ENCODE results near the gene MRFAP1L1. TPM values are rescaled to one million over a fixed set of nuclear protein-coding genes. Genes with fewer than 3 reads are reported as not detected.

The MRFAP1L1 gene
- total and polyA plus RNA-seq, 9 of the 15 experiments (the other 6 are each of a cell fraction or from before 2014, with no cell fraction given): 37.6 to 111 (median 83.8) TPM

DNA sequence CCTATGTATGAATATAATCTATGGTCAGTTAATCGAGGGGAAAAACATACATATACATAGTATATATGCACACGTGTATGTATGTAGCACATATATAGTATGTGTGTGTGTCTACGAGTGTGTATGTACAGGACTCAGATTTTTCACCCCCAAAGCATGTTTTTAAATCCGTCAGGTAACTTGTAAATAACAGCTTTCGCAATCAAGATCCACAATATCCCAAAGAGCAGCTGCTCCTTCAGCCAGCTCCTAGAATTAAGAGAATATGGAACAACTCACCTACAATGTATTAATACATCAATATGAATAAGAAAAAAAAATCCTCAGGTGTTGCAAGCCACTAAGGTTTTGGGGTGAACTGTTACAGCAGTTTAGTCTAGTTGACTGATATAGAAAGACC is 3.5 kb downstream of the MRFAP1L1 start:
- Histone ChIP-seq H3K27me3 (ENCODE audit: control insufficient read depth in 2 of 2, insufficient read depth in 2 of 2, low read length in 2 of 2) (no peaks in the 10 kb centered on the region), H3K4me1 (replicated peaks in 1 of 2; ENCODE audit: control insufficient read depth in 2 of 2, insufficient read depth in 2 of 2, low read length in 2 of 2) (peaks cover 3 to 25% of the 10 kb centered on the region in 2 experiments; a peak in 4 of 5 replicates), H3K9me1 (ENCODE audit: control insufficient read depth, insufficient read depth, low read length) (no peaks in the 10 kb centered on the region), H3K27ac (ENCODE audit: extremely low read depth, low read depth, low read length) (no peak overlapping the region), H3K79me2 (ENCODE audit: control insufficient read depth, insufficient read depth, low read length) (peaks cover 64% of the 10 kb centered on the region), H3K9ac (ENCODE audit: insufficient read depth in 1 of 2, low read depth in 2 of 2, low read length in 2 of 2) (no peak overlapping the region), H2AFZ (ENCODE audit: low read depth, low read length) (no peak overlapping the region), H3K9me3 (replicated peaks; ENCODE audit: control insufficient read depth, insufficient read depth, low read depth, low read length) (no peaks in the 10 kb centered on the region), H3K4me3 (no peak overlapping the region), H3K36me3 (ENCODE audit: control insufficient read depth, insufficient read depth, low read length) (peaks cover 51% of the 10 kb centered on the region), H4K20me1 (replicated peaks; ENCODE audit: control insufficient read depth, insufficient read depth, low read length) (0 out of 2 replicates have a peak, but pooled peaks cover 5% of the 10 kb centered on the region), H3K4me2 (ENCODE audit: insufficient read depth, low read length) (no peak overlapping the region)
- POLR2A ChIA-PET: interaction anchor here (0.5 to 1.2 kb wide), 2 partner anchors 15 to 250 kb away, joined by 4 read pairs; no protein-coding TSS in a partner anchor
- intact Hi-C loops (cut with micrococcal nuclease): loop anchor here (5.0 kb wide), 1 partner anchor 64 kb away; the partner anchor contains the start of gene MRFAP1
- in situ Hi-C loops (cut with MboI): no loop called here
- no peak for DNase-seq (ENCODE audit: extremely low read depth in 1 of 4, low spot score in 3 of 4)
- no TSS peak for BruUV-seq (replicated peaks)
- WGBS (ENCODE audit: insufficient coverage, low coverage, missing lambda C conversion rate): 88% methylated on average over 5 of the region's 5 CpGs
- TF ChIP-seq JUND (IDR thresholded peaks at IDR 0.05; ENCODE audit: borderline replicate concordance, low read depth, low read length) (no peak), JUND (tag; IDR thresholded peaks at IDR 0.05; ENCODE audit: borderline replicate concordance, low read depth, low read length) (no peak), CEBPB (tag; IDR thresholded peaks at IDR 0.05) (0 out of 2 replicates have a peak, but pooled peaks have one; percentile 41)
- CTCF ChIA-PET (ENCODE audit: low intra/inter-chr PET ratio): no interaction called here
- no peak for ATAC-seq
- no peak for FAIRE-seq

DNA sequence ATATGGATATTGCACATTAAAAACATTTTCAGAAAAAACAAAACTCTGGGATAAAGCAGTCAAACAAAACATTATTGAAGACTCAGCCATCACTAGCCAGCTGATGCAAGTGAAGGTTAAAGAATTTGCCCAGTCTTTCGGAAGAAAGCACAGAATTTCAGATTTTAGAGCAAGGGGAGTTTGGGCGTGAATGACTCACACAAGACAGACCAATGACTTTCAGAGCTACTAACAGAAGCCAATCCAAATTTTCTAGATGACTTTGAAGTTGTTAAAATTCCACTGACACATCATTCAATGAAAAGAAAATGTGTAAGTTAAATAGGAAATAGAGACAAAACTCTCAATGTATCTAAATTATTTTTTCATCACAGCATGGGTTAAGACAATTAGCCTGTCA is 4.0 kb downstream of the MRFAP1L1 start:
- H3K36me3 ChIP-seq (ENCODE audit: control insufficient read depth, insufficient read depth, low read length): peaks cover 51% of the 10 kb centered on the region
- TF ChIP-seq KHSRP (IDR thresholded peaks at IDR 0.05): no peak
- no peak for TF ChIP-seq POLR3A (IDR thresholded peaks at IDR 0.05; ENCODE audit: borderline replicate concordance, extremely low read depth, insufficient read depth, insufficient read length)
- TF ChIP-seq ZNF57 (CRISPR knock-in tag; IDR thresholded peaks at IDR 0.05): no peak
- TF ChIP-seq FOXP1 (CRISPR knock-in tag; IDR thresholded peaks at IDR 0.05): no peak
- TF ChIP-seq SRSF3 (IDR thresholded peaks at IDR 0.05; ENCODE audit: insufficient read depth, low read length): no peak
- TF ChIP-seq MTA3 (IDR thresholded peaks at IDR 0.05; ENCODE audit: borderline replicate concordance): no peak
- no peak for TF ChIP-seq HNRNPK (IDR thresholded peaks at IDR 0.05; ENCODE audit: low read depth, low read length, poor library complexity, severe bottlenecking)
- H3K4me3 ChIP-seq: no peak overlapping the region
- peaks cover 64% of the 10 kb centered on the region for H3K79me2 ChIP-seq (ENCODE audit: control insufficient read depth, insufficient read depth, low read length)
- H3K9ac ChIP-seq (ENCODE audit: insufficient read depth in 1 of 2, low read depth in 2 of 2, low read length in 2 of 2): no peak overlapping the region
- H4K20me1 ChIP-seq (replicated peaks; ENCODE audit: control insufficient read depth, insufficient read depth, low read length): 0 out of 2 replicates have a peak, but pooled peaks cover 5% of the 10 kb centered on the region
- peaks cover 3 to 25% of the 10 kb centered on the region in 2 experiments; a peak in 4 of 5 replicates for H3K4me1 ChIP-seq (replicated peaks in 1 of 2; ENCODE audit: control insufficient read depth in 2 of 2, insufficient read depth in 2 of 2, low read length in 2 of 2)
- CTCF ChIA-PET (ENCODE audit: low intra/inter-chr PET ratio): interaction anchor here (0.6 kb wide), 1 partner anchor 187 kb away, joined by 6 read pairs; no protein-coding TSS in a partner anchor
- no peak for DNase-seq (ENCODE audit: extremely low read depth in 1 of 4, low spot score in 3 of 4)
- no peaks in the 10 kb centered on the region for H3K27me3 ChIP-seq (ENCODE audit: control insufficient read depth in 2 of 2, insufficient read depth in 2 of 2, low read length in 2 of 2)
- no peaks in the 10 kb centered on the region for H3K9me1 ChIP-seq (ENCODE audit: control insufficient read depth, insufficient read depth, low read length)
- no peaks in the 10 kb centered on the region for H3K9me3 ChIP-seq (replicated peaks; ENCODE audit: control insufficient read depth, insufficient read depth, low read depth, low read length)
- ATAC-seq: no peak
- no peak for FAIRE-seq
- POLR2A ChIA-PET: no interaction called here
- intact Hi-C loops (cut with micrococcal nuclease) (loop anchor here (5.0 kb wide), 1 partner anchor 63 kb away; the partner anchor contains the start of gene MRFAP1), in situ Hi-C loops (cut with MboI) (no loop called here)
- 96% methylated on average over 2 of the region's 2 CpGs for WGBS (ENCODE audit: insufficient coverage, low coverage, missing lambda C conversion rate)
- no peak overlapping the region for H3K4me2 ChIP-seq (ENCODE audit: insufficient read depth, low read length)
- BruUV-seq (replicated peaks): no TSS peak
- no peak overlapping the region for H2AFZ ChIP-seq (ENCODE audit: low read depth, low read length)
- no peak overlapping the region for H3K27ac ChIP-seq (ENCODE audit: extremely low read depth, low read depth, low read length)
